Kidney glomerular epithelial cell (primary cell): Measurements from ENCODE around the gene POU2F2.
A peak's percentile ranks its signal among the peaks of the same experiment; 100 is the strongest.

Experiments used
- DNase-seq: peaks from one replicate; lab custom pipeline; 2025; lab: John Stamatoyannopoulos, UW

Gene POU2F2

DNA sequence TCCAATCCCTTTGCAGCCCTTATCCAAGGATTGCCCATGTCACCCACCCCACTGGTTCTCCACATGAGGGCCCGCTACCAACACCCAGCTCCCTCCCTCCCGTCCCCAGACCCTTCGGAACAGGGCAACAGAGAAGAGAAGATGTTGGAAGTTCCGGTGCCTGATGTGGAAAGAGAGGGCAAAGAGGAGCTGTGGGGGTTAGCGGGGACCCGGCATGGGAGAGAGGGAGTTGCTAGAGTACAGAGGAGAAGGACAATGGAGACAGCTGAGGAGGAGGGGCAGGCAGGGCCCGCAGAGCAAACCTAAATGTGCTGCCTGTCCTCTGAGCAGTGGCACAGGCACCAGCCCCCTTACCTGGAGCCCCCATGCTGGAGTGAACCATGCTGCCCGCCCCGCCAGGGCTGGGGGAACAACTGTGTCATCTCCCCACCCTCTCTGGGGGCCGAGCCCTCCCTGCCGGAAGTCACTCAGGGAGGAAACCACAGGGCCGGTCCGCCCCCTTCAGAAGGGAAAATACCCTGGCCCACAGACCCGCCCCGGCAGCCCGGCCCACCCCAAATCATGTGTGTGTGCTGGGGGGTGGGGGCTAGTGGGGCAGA is at the start of gene POU2F2:
Gene POU2F2, minus strand, starts transcription at position 417 of the 599 bp plus-strand sequence. Its CDS starts 35 bp downstream, at position 382.
- no peak for DNase-seq

DNA sequence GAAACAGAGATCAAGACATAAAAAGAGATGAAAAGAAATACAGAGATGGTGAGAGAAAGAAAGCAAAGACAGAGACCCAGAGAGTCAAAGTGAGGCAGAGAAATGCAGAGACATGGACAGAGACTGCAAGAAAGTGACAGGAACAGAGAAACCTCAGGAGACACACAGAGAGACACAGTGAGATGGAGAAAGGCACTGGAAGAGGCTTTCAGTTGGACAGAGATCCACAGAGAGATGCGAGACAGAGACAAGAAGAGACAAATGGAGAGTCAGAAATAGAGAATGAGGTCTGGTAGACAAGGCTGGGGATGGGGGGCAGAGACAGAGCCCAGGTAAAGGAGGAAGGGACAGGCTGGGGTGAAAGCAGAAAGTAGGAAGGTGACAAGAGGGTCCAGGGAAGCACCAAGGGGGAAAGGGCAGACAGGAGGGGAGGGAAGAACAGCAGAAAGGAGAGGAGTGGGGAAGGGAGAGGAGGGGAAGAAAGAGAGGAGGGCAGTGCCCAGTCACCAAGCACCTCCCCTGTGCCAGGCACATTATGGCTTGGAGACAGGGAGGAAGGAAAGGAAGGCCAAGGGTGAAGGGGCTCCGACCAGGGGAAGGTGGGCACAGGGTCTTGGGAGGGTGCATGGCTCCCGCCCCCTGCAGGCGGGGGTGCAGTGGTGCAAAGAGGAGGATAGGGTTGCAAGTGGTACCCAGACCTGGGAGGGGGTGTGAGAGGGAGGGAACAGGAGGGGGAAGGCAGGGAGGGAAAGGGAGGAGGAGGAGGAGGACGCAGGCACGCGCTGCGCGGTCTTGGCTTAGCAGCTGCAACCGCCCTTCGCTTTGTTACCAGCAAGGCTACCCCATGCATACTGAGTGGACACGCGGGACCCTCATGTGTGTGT is 46.8 kb upstream of the POU2F2 start:
- DNase-seq = no peak

DNA sequence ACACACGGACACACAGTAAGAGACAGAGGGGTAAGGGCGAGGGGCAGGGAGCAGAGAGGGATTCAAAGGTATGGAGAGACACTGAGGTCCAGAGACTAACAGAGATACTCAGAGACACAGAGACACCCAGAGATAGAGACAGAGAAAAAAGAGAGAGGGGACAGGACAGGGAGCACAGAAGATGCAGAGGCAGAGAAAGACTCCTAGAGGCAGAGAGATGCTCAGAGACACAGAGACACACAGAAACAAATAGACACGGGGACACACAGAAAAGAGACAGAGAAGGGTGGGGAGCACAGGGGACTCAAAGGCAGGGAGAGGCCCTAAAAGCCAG is 45.4 kb upstream of the POU2F2 start:
- no peak for DNase-seq

DNA sequence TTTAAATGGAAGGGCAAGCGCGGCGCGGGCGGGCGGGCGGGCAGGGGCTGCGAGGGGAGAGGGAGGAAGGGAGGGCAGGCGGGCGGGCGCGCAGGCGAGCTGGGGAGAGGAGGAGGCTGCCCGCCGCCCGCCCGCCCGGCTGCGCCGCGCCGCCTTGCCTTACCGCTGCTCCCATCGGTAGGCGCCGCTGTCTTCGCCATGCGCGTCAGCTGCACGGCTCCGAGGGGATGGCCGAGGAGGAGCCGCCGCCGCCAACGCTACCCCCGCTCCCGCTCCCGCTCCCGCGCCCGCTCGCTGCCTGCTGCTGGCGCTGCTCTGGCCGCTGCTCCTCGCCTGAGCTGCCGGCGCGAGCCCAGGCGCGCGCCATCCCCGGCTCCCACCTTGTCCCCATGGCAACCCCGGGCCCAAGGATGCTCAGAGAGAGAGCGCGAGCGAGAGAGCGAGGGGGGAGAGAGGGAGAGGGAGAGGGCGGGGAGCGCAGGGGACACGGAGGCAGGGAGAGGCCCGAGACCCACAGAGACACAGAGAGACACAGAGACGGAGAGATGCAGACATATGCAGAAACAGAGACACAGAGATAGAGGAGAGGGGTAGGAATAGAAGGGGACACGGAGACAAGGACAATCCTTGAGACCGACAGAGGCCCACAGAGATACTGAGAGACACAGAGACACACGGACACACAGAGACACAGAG is 44.9 kb upstream of the POU2F2 start:
- DNase-seq = peak; percentile 41

DNA sequence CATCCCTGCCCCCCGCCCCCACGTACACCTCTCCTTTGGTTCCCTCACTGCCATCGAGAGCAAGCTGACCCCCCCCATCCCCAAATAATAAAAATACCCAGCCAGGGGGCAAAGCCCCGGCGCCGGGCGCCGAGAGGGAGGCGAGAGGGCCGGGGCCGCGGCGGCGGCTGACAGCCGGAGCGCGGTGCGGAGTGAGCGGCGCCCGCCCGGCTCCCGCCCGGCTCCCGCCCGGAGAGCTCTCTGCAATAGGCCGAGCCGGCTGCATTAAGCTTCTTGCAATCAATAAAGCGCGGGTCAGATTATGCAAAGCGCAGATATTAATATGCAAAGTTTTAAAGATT is 44.4 kb upstream of the POU2F2 start:
- DNase-seq = no peak

DNA sequence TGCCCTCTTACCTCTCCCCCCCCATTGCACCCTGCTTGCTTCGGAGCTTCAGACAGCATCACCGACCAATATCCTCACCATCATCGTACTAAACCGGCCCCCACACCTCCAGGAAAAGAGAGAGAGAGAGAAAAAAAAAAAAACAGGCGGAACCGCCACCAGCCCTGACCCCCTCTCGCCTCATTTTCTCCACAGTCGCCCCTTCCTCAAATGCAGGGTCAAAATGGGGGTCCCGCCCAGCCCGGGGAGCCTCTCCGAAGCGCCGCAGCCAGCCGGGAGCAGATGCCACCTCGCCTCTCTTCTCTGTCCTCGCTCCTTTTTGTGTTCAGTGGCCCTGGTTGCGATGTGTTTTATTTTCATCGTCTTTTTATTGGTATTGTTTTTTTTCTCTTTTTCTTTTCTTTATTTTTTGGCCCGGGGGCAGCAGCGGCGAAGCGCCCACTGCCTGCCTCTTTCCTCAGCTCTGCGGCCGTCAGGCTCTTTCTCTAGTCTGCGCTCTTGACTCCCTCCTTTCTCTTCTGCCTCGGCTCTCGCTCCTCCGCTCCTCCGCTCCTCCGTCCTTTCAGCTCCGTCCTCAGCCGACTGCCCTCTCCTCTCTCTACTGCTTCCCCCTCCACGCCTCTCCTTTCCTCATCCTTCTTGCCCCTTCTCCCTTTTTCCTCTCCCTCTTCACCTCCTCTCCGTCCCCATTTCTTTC is 43.9 kb upstream of the POU2F2 start:
- DNase-seq = no peak

DNA sequence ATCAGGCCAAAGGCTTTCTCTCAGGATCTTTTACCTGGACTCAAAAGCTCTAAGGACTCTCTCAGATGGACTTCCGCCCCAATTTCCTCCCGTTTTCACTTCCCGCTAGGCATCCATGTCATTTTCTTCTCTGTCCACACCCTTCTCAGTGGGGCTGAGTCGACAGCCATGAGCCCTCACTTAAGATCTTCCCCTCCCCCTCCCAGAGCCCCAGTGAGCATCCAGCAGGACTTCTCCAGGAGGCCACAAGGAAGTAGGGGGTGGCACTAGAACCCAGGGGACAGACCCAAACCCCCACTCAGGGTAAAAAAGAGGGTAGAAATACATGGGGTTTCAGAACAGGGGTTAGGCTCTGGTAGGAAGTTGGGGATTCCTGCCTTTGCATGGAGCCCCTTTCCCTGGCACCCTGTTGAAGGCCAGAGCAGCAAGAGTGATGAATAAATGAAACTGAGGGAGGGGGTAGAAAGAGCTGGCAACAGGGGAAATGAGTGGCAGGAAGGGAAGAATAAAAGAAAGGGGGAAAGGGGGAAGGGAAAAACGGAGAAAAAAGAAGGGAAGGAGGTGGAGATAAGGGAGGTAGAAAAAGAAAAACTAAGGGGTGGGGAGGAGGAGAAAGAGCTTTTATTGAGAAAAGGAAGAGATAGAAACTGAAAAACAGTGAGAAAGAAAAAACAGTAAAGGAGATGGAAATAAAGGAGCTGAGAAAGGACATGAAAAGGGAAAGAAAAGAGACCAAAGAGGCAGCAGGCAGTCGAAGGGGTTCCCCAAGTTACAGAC is 42.9 kb upstream of the POU2F2 start:
- DNase-seq = no peak

DNA sequence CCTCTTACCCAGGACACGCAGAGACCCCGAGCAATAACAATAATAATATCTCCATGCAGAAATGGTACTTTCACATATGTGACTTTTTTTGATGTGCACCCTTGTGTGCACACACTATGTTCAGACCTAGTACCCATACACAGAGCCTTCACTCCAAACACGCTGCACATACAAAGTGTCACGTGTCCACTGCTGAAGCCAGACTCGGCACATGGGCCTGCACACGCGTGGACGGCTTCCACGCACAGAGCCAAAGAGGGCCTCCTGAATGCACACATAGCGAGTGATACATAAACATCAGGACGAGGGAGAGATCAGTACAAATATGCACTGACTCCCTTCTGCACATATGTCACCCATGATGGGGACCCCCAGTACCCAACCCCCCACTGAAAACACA is 41.9 kb upstream of the POU2F2 start:
- no peak for DNase-seq

DNA sequence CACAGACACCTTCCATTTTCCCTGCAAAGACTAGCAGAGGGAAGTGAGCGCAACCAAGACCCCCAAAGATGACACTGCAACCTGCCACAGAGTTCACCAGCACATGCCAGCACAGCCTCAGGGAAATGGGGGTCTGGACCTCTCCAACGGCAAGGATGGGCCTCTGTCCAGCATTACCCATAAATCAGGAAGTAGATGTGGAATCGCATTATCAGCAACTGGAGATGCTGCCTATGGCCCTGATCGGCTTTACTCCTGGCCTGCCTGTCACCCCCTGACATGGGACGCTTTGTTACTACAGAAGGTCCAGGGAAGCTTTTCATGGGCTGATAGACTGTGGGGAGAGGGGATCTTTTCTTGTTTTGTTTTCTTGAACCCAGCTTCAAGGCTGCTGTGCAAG is 41.4 kb upstream of the POU2F2 start:
- DNase-seq = no peak

DNA sequence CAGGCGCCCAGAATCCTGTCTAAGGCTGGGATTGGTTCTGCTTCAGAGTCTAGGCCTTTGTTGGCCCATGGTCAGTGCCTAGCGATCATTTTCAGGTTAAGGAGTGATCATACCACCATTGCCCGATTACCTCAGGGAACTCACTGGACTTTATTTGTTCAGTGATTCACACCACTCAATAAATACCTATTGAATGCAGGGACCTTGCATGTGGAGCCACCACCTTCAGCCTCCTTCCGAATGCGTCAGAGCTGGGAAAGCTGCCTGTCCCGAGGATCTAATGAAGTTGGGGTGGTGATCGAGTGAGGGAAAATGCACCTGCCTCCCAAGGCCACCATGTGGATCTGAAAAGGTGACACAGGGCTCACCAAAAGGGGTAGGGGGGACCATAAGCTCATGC is 40.0 kb upstream of the POU2F2 start:
- no peak for DNase-seq

DNA sequence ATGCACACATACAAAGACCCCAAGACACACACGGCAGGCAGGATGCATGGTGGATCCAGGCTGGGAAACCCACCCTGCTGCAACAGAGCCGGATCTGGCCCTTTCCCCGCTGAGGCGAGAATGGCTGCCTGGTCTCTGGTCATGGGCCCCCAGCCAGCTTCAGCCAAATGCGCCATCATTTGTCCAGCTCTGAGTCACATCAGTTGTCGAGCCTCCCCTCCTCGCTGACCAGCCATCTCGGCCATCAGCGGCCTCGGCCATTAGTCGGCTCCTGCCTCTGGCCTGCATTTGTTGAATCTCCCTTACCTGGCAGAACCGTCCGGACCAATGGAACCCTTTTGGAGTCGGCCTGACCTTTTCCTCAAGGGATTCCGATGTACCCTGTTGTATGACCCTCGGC is 38.5 kb upstream of the POU2F2 start:
- DNase-seq = no peak

DNA sequence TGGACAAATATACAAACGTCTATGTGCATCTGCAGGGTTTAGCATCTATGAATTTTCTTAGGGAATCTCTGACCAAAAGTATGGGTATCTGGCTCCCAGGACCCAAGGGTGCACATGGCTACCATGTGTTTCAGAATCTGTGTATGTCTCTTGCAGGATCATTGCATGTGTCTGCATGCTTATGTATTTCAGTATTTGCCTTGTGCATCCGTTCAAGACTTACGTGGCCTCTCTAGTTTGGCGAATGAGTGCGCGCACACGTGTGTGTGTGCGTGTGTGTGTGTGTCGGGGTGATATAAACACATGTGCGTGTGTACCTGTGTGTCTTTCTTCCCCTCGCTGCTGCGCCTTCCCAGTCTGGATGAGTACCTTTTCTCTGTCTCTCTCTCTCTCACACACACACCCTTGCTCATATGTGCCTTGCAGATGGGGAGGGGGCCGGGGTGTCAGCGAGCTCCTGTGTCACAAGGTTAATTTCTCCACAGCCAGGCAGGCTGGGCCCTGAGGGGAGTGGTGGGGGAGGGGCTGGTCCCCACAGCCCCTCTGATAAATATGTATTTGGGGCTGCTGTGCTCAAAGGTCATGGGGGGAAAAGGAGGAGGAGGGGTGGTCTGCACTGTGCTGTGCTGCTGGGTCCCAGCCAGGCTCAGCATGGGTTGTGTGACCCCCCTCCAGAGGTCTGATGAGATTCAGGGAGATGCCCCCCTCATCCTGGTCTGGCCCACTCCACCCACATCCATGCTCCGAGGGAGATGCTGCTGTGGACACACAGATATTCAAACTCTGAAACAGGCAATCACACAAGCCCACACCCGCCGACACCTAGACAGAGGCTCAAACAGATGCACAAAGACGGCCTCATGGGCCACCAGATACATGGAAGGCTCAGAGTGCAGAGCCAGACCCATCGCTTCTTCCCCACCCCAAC is 37.5 kb upstream of the POU2F2 start:
- DNase-seq = no peak

DNA sequence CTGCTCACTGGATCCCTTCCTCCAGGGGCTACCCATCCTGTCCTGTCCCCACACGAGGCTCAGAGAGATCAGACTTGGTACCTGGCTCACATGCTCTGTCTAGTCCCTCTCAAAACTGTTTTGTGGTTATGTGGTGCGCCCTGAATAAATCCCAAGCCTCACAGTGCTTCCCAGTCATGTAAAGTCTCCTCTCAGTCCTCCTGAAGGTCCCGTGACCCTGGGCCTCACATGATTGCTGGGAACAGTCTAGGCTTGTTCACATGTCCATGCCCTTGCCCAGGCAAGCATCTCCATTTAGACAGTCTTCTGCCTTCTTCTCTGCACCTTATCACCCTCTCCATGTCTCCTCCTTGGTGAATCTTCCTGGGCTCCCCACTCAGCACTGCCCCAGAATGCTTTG is 36.0 kb upstream of the POU2F2 start:
- DNase-seq = no peak

DNA sequence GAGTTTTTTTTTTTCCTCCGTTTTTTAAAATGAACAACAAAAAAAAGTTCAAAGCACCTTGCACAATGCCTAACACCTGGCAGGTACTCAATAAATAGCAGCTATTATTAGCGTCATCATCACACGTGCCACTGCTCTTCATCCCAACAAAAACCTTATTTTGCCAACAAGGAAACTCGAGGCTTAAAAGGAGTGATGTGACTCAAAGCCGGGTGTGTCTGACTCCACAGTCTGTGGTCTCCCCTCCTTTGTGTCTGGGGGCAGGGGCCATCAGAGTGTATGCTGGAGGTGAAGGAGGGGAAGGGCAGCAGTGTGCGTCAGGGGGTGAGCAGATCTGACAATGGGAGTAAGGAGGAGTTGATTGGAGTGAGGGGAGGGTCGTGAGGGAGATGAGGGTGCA is 34.1 kb upstream of the POU2F2 start:
- no peak for DNase-seq

DNA sequence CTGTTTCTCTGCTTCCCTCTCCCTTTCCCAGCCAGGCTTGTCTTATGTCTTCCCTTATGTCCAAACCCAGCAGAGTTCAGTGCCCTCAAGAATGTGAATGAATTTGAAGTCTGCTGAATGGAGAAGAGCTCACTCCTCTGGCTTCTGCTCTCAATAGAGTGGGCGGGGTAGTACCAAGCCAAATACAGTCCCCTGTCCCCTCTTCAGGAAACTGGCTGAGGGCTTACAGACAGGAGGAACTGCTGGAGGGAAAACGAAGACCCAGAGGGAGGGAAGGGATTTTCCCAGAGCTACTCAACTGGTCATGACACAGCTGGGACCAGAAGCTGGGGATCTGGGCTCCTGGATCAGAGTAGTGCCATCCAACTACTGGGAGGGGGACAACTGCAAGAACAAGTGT is 32.9 kb upstream of the POU2F2 start:
- no peak for DNase-seq

DNA sequence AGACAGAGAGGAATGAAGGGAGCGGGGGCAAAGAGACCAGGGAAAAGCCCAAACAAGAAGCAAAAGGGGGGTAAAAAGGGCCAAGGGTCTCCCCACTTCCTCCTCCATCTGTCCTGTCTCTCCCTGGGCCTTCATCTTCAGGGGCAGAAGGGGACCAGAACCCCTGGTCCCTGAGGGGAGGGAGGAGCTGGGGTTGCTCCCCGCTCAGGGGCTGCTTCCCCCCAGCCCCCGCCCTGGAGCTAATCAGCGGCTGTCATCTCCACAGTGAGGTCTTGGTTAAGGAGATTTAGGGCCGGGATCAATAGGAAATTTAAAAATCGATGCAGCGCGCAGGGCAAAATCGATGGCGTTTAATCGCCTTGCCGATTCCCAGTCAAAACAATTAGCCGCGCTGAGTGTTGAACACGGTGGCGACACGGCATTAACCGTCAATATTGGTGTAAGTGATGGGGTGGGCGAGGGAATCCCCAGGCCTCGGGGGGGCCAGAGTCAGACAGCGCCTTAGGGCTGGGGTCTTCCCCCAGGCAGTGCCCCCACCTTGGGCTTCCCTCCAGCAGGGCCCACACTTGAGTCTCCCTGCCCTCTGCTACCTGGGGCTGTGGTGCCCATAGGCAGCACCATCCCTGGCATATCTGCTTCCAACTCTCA is 29.5 kb upstream of the POU2F2 start:
- no peak for DNase-seq

DNA sequence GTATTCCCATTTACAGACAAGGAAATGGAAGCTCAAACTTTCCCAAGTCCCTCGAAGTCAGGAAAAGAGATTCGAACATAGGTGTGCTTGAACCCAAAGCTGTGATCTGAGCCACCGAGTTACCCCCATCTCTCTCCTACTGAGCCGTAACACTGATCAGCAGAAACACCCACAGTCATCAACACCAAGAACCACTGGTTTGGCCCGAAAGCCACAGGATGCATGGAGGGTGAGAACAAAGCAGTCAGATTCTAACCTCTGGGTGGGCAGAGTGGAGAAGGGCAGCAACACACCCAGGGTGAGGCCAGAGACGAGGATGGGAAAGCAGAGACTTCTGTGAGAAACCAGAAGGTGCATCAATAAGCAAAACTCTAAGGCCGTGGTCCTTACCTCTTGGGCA is 27.7 kb upstream of the POU2F2 start:
- DNase-seq = no peak

DNA sequence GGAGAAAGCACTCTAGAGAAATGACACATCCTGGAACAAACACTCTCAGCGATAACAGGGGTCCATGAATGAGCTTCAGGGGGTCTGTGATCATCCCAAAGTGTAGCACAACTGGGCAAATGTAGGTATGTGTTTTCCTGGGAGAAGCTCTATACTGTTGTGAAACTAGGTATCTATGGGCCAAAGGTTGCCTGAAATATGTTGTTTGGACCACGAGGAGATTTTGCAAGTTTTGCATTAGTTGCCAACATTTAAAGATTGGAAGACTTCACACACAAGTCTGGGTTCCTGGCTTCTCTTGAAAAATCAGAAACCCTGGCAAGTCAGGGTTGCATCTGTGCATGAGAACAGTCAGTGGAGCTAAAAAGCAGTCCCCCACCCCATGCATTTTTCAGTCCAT is 26.7 kb upstream of the POU2F2 start:
- DNase-seq = no peak

DNA sequence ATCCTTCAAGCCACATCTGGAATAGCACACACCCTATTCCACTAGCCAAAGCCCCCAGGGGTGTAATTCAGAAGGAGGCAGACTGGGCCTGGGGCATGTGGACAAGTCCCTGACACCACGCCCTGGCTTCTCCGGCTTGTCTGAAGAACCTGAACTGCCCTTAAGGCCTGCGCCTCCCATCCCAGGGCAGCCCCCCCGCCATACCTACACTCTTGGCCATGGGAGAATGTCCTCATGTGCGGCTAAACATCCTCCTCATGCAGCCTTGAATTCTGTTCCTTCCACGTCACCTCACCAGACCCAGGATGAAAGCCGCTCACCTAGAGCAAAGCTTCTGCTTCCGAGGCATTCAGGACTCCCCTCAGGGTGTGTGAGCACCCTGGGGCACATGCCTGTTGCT is 24.3 kb upstream of the POU2F2 start:
- DNase-seq = no peak

DNA sequence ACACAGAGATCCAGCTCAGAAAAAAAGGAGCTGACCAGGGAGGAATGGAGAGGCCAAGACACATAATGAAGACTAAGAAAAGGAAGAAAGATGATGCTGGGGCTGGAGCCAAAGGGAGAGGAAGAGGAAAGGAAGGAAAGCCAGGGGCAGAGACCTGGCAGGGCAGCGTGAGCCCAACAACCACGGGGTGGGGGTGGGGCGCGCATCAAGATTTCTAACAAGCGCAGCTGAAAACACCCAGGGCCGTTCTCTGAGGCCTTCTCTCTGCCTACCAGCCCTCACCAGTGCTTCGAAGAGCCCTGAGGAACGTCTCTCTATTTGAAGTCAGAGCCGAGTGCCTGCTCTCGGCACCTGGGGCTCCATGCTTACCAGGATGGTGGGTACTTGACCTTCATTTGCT is 23.6 kb upstream of the POU2F2 start:
- no peak for DNase-seq
